A549 (cell line): ENCODE results near the gene ERMARD. TPM values are rescaled to one million over a fixed set of nuclear protein-coding genes. Genes with fewer than 3 reads are reported as not detected.

Experiments
- ATAC-seq, 2 experiments: fragments of 200-7000 bp in 1 of 2; fragments of >200 bp in 1 of 2; cut with Nextera tagmentation in 1 of 2; cut with Tn5 transposase in 1 of 2; 3 replicates each; pipeline versions ENCODE4 v1.8.0 to v1.9.1; 2018 to 2020; ENCODE audit warnings: mild to moderate bottlenecking in 1 of 2, moderate library complexity in 1 of 2
- CTCF ChIA-PET: fragments of 300-600 bp; sonication (Branson Sonifier 250); formaldehyde crosslinking; extraction: SDS; loops from one replicate; lab custom pipeline; 2021; ENCODE audit warnings: antibody characterized with exemption, inconsistent platforms; lab: Yijun Ruan, JAX
- POLR2A ChIA-PET: fragments of 350-600 bp; formaldehyde crosslinking; extraction: SDS; loops from one replicate; lab custom pipeline; 2021; ENCODE audit warnings: antibody characterized with exemption, inconsistent platforms; lab: Yijun Ruan, JAX
- DNase-seq, 2 experiments: peaks; one replicate each; pipeline versions ENCODE4 v3.0.0 to v3.0.0-alpha.2; 2011 to 2016; ENCODE audit warnings: low read depth in 1 of 2, low spot score in 1 of 2
- FAIRE-seq: peaks from 2 replicates; lab custom pipeline; 2011; peaks lifted over from hg19 to GRCh38; lab: Jason Lieb, UNC
- H3K27ac ChIP-seq, 2 experiments: fragments of >200 bp; sonication (Bioruptor Twin); formaldehyde crosslinking; 3 replicates each; pipeline ENCODE4 v1.5.1; 2016 to 2017
- H3K4me1 ChIP-seq: fragments of >200 bp; sonication (Bioruptor Twin); formaldehyde crosslinking; 3 replicates; pipeline ENCODE4 v1.6.1; 2016
- H3K4me2 ChIP-seq: fragments of >200 bp; sonication (Bioruptor Twin); formaldehyde crosslinking; 3 replicates; pipeline ENCODE4 v1.6.1; 2016
- H3K4me3 ChIP-seq: fragments of >200 bp; sonication (Bioruptor Twin); formaldehyde crosslinking; 3 replicates; pipeline ENCODE4 v1.5.1; 2016
- H3K9me3 ChIP-seq: fragments of >200 bp; sonication (Bioruptor Twin); formaldehyde crosslinking; 3 replicates; pipeline ENCODE4 v1.6.1; 2016
- CHD2 ChIP-seq: fragments of 150-350 bp; IDR thresholded peaks from 2 replicates; pipeline ENCODE4 v1.6.1; 2014; ENCODE audit warnings: low read length; ENCODE audit not compliant: partially characterized antibody
- EP300 ChIP-seq, 2 experiments: fragments of >200 bp; sonication (Bioruptor Twin); formaldehyde crosslinking; IDR thresholded peaks; 2 replicates in 1 of 2; 3 replicates in 1 of 2; pipeline ENCODE4 v1.6.1; 2016 to 2017
- ESRRA ChIP-seq: fragments of 150-350 bp; IDR thresholded peaks from 2 replicates; pipeline ENCODE4 v1.6.1; 2014; ENCODE audit warnings: mild to moderate bottlenecking, low read length, borderline replicate concordance
- HDAC2 ChIP-seq: fragments of 200-600 bp; sonication (generic); IDR thresholded peaks from 2 replicates; pipeline ENCODE4 v1.6.1; 2016
- NFE2L2 ChIP-seq: fragments of 150-350 bp; conservative IDR thresholded peaks from 2 replicates; pipeline ENCODE4 v1.6.1; 2014; ENCODE audit warnings: low read length
- POLR2AphosphoS2 ChIP-seq: conservative IDR thresholded peaks from 2 replicates; pipeline ENCODE4 v1.6.1; 2012; ENCODE audit warnings: low read length, improper control_type of control experiment, inconsistent platforms
- SMC3 ChIP-seq: fragments of >200 bp; sonication (Bioruptor Twin); formaldehyde crosslinking; IDR thresholded peaks from 3 replicates; pipeline ENCODE4 v1.6.1; 2018; ENCODE audit warnings: inconsistent platforms
- SREBF2 ChIP-seq: fragments of 450-650 bp; IDR thresholded peaks from 2 replicates; pipeline ENCODE4 v1.6.1; 2014; ENCODE audit warnings: mild to moderate bottlenecking, moderate library complexity
- ZC3H11A ChIP-seq: fragments of 450-650 bp; IDR thresholded peaks from 2 replicates; pipeline ENCODE4 v1.6.1; 2014; ENCODE audit warnings: antibody characterized with exemption, mild to moderate bottlenecking
- ZFP36 ChIP-seq: fragments of 450-650 bp; IDR thresholded peaks from 2 replicates; pipeline ENCODE4 v1.6.1; 2014; ENCODE audit warnings: borderline replicate concordance; ENCODE audit not compliant: partially characterized antibody
- ZNF302 ChIP-seq: fragments of 250-450 bp; sonication (Bioruptor Pico); IDR thresholded peaks from 2 replicates; pipeline ENCODE4 v1.9.0; 2021; ENCODE audit warnings: inconsistent platforms, mild to moderate bottlenecking, moderate library complexity
- WGBS: methylation state at CpG from one replicate; pipeline ENCODE4 v1.1.6; 2017; ENCODE audit errors: missing lambda C conversion rate; 5-methylcytosine and 5-hydroxymethylcytosine counted together
- polyA plus RNA-seq, 4 experiments: library from polyadenylated mRNA; depleted of rRNA in 3 of 4; stranded (reverse); fragments of >200 nt; fragmentation: RNase III in 1 of 4; extraction: RNeasy Plus Mini Kit Qiagen cat#74134 plus additional on column Dnase treatment in 1 of 4; gene quantifications; 2 replicates in 3 of 4; 3 replicates in 1 of 4; pipeline ENCODE4 v1.2.3, GENCODE V29; 2011 to 2017
- TF ChIP-seq, protein P1 (sequence below): fragments of 200-600 bp; sonication (generic); IDR thresholded peaks from 2 replicates; pipeline ENCODE4 v1.6.1; 2016; ENCODE audit warnings: antibody characterized with exemption, mild to moderate bottlenecking, moderate library complexity
- TF ChIP-seq, protein P2 (sequence below): fragments of >200 bp; sonication (Bioruptor Twin); formaldehyde crosslinking; IDR thresholded peaks from 2 replicates; pipeline ENCODE4 v1.6.1; 2016
- TF ChIP-seq, protein P3 (sequence below): IDR thresholded peaks from 2 replicates; pipeline ENCODE4 v1.6.1; 2012
- TF ChIP-seq, protein P4 (sequence below): fragments of >200 bp; sonication (Bioruptor Twin); formaldehyde crosslinking; IDR thresholded peaks from 3 replicates; pipeline ENCODE4 v1.5.1; 2016
- TF ChIP-seq, protein P5 (sequence below): IDR thresholded peaks from 2 replicates; pipeline ENCODE4 v1.6.1; 2012
- TF ChIP-seq, protein P6 (sequence below): fragments of 250-450 bp; sonication (Bioruptor Pico); IDR thresholded peaks from 2 replicates; pipeline ENCODE4 v1.5.0; 2020; ENCODE audit warnings: low read depth, mild to moderate bottlenecking, moderate library complexity

The ERMARD gene
- polyA plus RNA-seq, 2 of the 4 experiments (the other 2 are of a cell fraction) = 8.5 to 22.5 TPM

DNA sequence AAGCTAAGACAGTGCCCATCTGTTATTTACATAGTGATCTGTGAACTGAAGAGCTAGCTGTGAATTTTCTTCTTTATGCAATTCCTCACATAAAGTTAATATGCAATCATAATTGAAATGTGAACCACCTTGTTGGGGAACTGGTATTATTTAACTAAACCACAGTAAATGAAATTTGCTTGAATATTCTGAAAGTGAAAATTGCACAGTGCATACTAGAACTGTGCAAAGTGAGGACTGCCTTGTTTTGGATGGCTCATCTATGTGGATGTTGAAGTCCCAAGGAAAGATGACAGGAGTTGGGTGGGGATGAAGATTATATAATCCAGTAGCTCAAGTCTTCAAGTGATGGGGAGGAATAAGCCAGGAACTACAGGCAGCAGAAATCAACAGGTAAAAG lies 21.5 kb upstream of the ERMARD start:
- H3K4me1 ChIP-seq = peaks cover 6% of the 10 kb centered on the region; the same call in 1 of the 3 replicates
- no peak overlapping the region for H3K4me3 ChIP-seq
- POLR2A ChIA-PET = no interaction called here
- no peak for DNase-seq
- CTCF ChIA-PET = no interaction called here
- H3K4me2 ChIP-seq = no peak overlapping the region
- no peak for FAIRE-seq
- no peaks in the 10 kb centered on the region; the same call in 2 of the 3 replicates for H3K9me3 ChIP-seq
- TF ChIP-seq ZNF302 (CRISPR knock-in tag) = no peak
- TF ChIP-seq, protein P1, sequence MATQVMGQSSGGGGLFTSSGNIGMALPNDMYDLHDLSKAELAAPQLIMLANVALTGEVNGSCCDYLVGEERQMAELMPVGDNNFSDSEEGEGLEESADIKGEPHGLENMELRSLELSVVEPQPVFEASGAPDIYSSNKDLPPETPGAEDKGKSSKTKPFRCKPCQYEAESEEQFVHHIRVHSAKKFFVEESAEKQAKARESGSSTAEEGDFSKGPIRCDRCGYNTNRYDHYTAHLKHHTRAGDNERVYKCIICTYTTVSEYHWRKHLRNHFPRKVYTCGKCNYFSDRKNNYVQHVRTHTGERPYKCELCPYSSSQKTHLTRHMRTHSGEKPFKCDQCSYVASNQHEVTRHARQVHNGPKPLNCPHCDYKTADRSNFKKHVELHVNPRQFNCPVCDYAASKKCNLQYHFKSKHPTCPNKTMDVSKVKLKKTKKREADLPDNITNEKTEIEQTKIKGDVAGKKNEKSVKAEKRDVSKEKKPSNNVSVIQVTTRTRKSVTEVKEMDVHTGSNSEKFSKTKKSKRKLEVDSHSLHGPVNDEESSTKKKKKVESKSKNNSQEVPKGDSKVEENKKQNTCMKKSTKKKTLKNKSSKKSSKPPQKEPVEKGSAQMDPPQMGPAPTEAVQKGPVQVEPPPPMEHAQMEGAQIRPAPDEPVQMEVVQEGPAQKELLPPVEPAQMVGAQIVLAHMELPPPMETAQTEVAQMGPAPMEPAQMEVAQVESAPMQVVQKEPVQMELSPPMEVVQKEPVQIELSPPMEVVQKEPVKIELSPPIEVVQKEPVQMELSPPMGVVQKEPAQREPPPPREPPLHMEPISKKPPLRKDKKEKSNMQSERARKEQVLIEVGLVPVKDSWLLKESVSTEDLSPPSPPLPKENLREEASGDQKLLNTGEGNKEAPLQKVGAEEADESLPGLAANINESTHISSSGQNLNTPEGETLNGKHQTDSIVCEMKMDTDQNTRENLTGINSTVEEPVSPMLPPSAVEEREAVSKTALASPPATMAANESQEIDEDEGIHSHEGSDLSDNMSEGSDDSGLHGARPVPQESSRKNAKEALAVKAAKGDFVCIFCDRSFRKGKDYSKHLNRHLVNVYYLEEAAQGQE = no peak
- no peak for TF ChIP-seq ZFP36
- TF ChIP-seq, protein P2, sequence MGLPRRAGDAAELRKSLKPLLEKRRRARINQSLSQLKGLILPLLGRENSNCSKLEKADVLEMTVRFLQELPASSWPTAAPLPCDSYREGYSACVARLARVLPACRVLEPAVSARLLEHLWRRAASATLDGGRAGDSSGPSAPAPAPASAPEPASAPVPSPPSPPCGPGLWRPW = no peak
- no peak for ATAC-seq
- H3K27ac ChIP-seq = no peak overlapping the region

DNA sequence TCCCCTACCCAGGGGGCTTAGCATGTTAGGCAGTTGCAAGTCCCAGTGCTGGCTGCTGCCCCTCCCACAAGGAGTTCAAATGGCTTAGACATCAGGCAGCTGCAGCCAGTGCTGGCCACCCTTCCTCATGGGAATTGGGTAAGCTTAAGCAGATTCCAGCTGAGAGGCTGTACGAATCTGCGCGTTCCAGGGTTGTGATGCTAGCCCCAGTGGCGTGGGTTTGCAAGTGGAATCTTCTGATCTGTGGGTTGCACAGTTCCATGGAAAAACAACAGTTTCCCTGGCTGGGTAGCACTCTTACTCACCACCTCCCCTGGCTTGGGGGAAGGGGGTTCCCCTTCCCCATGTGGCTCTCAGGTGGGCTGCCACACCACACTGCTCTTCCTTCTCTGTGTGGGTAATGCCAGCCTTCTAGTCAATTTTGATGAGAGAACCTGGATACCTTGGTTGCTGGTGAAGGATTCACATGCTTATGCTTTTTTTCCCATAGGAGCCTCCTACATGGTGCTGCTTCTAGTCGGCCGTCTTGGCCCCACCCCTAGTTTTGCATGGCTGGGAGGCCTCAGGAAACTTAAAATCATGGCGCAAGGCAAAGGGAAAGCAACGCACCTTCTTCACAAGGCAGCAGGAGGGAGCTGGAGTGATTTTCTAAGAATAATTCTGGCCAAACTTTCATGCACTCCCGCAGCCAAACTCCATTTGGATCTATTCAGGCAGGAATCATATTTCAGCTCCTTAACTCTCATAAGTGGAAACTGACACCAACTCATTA lies 13.0 kb upstream of the ERMARD start:
- ChIA-PET CTCF (no interaction called here), POLR2A (no interaction called here)
- DNase-seq (no peak), FAIRE-seq (no peak), ATAC-seq (no peak)
- TF ChIP-seq ZFP36 (no peak), ZC3H11A (no peak), ESRRA (no peak), NFE2L2 (no peak), CHD2 (no peak), SREBF2 (no peak), EP300 (IDR thresholded peaks at IDR 0.05) (no peak), HDAC2 (no peak), ZNF302 (CRISPR knock-in tag) (no peak), POLR2AphosphoS2 (no peak), SMC3 (no peak)
- TF ChIP-seq, protein P3, sequence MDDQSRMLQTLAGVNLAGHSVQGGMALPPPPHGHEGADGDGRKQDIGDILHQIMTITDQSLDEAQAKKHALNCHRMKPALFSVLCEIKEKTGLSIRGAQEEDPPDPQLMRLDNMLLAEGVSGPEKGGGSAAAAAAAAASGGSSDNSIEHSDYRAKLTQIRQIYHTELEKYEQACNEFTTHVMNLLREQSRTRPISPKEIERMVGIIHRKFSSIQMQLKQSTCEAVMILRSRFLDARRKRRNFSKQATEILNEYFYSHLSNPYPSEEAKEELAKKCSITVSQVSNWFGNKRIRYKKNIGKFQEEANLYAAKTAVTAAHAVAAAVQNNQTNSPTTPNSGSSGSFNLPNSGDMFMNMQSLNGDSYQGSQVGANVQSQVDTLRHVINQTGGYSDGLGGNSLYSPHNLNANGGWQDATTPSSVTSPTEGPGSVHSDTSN = no peak
- TF ChIP-seq, protein P4, sequence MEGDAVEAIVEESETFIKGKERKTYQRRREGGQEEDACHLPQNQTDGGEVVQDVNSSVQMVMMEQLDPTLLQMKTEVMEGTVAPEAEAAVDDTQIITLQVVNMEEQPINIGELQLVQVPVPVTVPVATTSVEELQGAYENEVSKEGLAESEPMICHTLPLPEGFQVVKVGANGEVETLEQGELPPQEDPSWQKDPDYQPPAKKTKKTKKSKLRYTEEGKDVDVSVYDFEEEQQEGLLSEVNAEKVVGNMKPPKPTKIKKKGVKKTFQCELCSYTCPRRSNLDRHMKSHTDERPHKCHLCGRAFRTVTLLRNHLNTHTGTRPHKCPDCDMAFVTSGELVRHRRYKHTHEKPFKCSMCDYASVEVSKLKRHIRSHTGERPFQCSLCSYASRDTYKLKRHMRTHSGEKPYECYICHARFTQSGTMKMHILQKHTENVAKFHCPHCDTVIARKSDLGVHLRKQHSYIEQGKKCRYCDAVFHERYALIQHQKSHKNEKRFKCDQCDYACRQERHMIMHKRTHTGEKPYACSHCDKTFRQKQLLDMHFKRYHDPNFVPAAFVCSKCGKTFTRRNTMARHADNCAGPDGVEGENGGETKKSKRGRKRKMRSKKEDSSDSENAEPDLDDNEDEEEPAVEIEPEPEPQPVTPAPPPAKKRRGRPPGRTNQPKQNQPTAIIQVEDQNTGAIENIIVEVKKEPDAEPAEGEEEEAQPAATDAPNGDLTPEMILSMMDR = no peak
- TF ChIP-seq, protein P5, sequence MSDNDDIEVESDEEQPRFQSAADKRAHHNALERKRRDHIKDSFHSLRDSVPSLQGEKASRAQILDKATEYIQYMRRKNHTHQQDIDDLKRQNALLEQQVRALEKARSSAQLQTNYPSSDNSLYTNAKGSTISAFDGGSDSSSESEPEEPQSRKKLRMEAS = no peak
- TF ChIP-seq, protein P6, sequence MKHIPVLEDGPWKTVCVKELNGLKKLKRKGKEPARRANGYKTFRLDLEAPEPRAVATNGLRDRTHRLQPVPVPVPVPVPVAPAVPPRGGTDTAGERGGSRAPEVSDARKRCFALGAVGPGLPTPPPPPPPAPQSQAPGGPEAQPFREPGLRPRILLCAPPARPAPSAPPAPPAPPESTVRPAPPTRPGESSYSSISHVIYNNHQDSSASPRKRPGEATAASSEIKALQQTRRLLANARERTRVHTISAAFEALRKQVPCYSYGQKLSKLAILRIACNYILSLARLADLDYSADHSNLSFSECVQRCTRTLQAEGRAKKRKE (CRISPR knock-in tag) = no peak
- no peak overlapping the region for H3K4me3 ChIP-seq
- H3K4me2 ChIP-seq = no peak overlapping the region
- H3K9me3 ChIP-seq = no peaks in the 10 kb centered on the region; the same call in 2 of the 3 replicates
- 66% methylated on average over 7 of the region's 9 CpGs for WGBS
- H3K27ac ChIP-seq = no peak overlapping the region
- H3K4me1 ChIP-seq = no peaks in the 10 kb centered on the region
